ENCODE measurements around the gene ADCY2.
A peak's percentile ranks its signal among the peaks of the same experiment; 100 is the strongest.

The ADCY2 gene

DNA sequence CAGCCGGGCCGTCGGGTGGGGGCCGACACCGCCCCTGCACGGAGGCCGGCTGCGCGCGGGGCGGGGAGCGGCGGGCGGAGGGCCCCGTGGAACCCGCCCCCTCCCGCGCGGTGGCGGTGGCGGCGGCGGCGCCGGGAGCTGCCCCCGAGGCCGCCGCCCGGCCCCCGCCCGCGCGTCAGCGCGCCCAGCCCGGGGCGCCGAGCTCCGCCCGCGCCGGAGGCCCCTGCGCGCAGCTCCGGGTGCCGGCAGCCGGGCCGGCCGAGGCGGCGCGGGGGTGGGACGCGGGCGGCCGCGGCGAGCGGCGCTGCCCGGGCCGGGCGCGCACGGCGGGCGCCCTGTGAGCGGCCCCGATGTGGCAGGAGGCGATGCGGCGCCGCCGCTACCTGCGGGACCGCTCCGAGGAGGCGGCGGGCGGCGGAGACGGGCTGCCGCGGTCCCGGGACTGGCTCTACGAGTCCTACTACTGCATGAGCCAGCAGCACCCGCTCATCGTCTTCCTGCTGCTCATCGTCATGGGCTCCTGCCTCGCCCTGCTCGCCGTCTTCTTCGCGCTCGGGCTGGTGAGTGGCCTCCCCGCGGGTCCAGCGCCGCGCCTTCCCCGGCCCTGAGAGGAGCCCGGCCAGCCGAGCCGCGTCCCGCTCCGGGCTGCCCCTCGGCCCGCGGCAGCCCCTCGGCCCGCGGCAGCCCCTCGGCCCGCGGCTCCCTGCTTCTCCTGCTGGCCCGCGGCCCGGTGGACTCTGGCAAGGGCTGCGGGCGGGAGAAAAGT lies at the start of gene ADCY2:
Gene ADCY2 (plus strand): TSS at position 192 of the 766 bp plus-strand sequence. CDS start 159 bp downstream, at position 351.
- Mint-ChIP-seq H3K27ac (no peak within 1 kb of the TSS), H3K27me3 (ENCODE audit: low read depth, poor library complexity) (peaks cover 7% of the 10 kb centered on the region), H3K4me1 (peaks cover 73% of the 10 kb centered on the region), H3K4me3 (peak within 1 kb of the TSS; percentile 97), H3K9me3 (no peaks in the 10 kb centered on the region), H3K36me3 (ENCODE audit: low read depth) (peaks cover under 1% of the 10 kb centered on the region)
- no peak for TF ChIP-seq CTCF (IDR thresholded peaks at IDR 0.05)
- DNase-seq = peak; percentile 57

GRCh38 chr5:7347377-7347776 lies 48.6 kb upstream of the ADCY2 start:
- Mint-ChIP-seq H3K36me3 (ENCODE audit: low read depth) (peaks cover 2% of the 10 kb centered on the region), H3K4me1 (no peaks in the 10 kb centered on the region), H3K27me3 (ENCODE audit: low read depth, poor library complexity) (peaks cover under 1% of the 10 kb centered on the region), H3K9me3 (peaks cover 24% of the 10 kb centered on the region), H3K4me3 (no peak overlapping the region), H3K27ac (peak overlapping the region; percentile 10)
- DNase-seq = no peak
- no peak for TF ChIP-seq CTCF (IDR thresholded peaks at IDR 0.05)

DNA sequence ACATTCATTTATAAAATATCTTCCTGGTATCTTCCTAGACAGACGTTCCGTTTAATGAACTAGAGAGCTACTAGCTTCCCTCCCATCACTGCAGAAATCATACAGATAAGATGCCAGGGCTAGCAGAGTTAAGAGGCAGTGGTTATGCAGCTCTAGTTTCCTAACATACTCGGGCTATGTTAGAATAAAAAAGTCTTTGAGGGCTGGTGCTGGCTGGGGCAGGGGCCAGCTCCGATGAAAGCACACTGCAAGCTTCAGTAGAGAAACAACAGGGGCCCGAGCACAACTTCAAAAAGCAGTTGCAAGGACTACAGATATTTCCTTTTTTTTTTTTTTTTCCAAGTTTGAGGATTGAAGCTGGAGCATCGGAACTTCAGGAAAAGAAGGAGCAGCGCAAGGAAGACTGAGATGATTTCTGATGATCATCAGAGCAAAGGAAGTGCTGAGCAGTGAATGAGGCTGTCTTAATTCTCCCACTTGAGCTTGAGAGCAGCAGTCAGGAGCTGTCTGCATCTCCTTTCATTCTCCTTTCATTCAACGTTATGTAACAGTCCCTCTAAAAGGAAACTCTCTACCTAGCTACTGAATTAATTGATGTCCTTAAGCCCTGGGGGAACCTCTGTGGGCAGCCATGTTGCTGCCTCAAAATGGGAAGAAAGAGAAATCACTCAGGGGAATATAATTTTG lies 47.6 kb upstream of the ADCY2 start:
- peak overlapping the region; percentile 23 for H3K4me3 Mint-ChIP-seq
- H3K9me3 Mint-ChIP-seq = peaks cover 23% of the 10 kb centered on the region
- no peak for TF ChIP-seq CTCF (IDR thresholded peaks at IDR 0.05)
- no peak for DNase-seq
- H3K27me3 Mint-ChIP-seq (ENCODE audit: low read depth, poor library complexity) = no peaks in the 10 kb centered on the region
- H3K4me1 Mint-ChIP-seq = no peaks in the 10 kb centered on the region
- no peaks in the 10 kb centered on the region for H3K36me3 Mint-ChIP-seq (ENCODE audit: low read depth)
- peak overlapping the region; percentile 88 for H3K27ac Mint-ChIP-seq

- H3K4me1 Mint-ChIP-seq = no peaks in the 10 kb centered on the region
- H3K9me3 Mint-ChIP-seq = peaks cover 12% of the 10 kb centered on the region
- H3K27ac Mint-ChIP-seq = no peak overlapping the region
- no peaks in the 10 kb centered on the region for H3K36me3 Mint-ChIP-seq (ENCODE audit: low read depth)
- H3K27me3 Mint-ChIP-seq (ENCODE audit: low read depth, poor library complexity) = peaks cover 8% of the 10 kb centered on the region
- DNase-seq = no peak
- no peak for TF ChIP-seq CTCF (IDR thresholded peaks at IDR 0.05)
- no peak overlapping the region for H3K4me3 Mint-ChIP-seq
Measured at GRCh38 chr5:7361593-7361992, 34.3 kb upstream of the ADCY2 start.

DNA sequence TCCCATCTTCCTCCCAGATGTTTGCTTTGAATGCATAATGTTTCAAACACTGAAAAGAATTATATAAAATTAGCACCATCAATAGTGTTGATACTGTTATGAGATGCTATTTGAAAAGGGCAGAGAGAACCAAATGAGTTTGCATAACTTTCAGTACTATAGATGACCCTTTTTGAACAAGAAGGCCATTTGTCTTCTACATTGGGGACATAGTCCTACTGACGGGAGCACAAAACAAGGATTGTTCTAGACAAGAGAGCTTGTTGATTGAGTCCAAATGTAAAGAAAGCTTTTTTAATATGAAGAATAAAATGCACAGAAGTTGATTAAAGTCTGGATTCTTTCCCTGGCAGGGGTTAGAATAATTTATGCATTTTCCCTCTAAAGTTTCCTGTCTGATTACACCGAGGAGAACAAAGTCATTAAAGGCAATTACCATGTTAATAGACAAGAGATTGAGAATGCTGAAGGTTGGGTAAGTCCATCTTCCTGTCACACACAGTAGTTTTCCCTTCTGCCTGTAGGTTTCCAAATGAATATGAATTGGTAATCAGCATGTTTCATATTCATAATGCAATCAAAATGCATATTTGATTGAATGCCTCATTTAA lies 32.8 kb upstream of the ADCY2 start:
- peaks cover 8% of the 10 kb centered on the region for H3K27me3 Mint-ChIP-seq (ENCODE audit: low read depth, poor library complexity)
- H3K9me3 Mint-ChIP-seq = peaks cover 16% of the 10 kb centered on the region
- no peaks in the 10 kb centered on the region for H3K4me1 Mint-ChIP-seq
- no peak for TF ChIP-seq CTCF (IDR thresholded peaks at IDR 0.05)
- no peak overlapping the region for H3K27ac Mint-ChIP-seq
- H3K4me3 Mint-ChIP-seq = no peak overlapping the region
- H3K36me3 Mint-ChIP-seq (ENCODE audit: low read depth) = no peaks in the 10 kb centered on the region
- no peak for DNase-seq
